Measurements from ENCODE around the gene GNG7.

GRCh38 chr19:2750808-2751437 is 48.4 kb upstream of the GNG7 start:
- TF ChIP-seq CTCF (IDR thresholded peaks at IDR 0.05) (no peak), POLR2A (IDR thresholded peaks at IDR 0.05) (no peak), POLR2AphosphoS5 (IDR thresholded peaks at IDR 0.05) (no peak)
